Measurements from ENCODE around the gene ARID5B.

ARID5B gene

GRCh38 chr10:62058476-62058875 lies 157.0 kb downstream of the ARID5B start:
- no peak for DNase-seq

- no peak for DNase-seq
Measured at GRCh38 chr10:62058896-62059216, 157.4 kb downstream of the ARID5B start.

GRCh38 chr10:62059217-62059920 lies 157.9 kb downstream of the ARID5B start:
- no peak for DNase-seq

GRCh38 chr10:62062028-62062427 lies 160.5 kb downstream of the ARID5B start:
- no peak for DNase-seq

DNA sequence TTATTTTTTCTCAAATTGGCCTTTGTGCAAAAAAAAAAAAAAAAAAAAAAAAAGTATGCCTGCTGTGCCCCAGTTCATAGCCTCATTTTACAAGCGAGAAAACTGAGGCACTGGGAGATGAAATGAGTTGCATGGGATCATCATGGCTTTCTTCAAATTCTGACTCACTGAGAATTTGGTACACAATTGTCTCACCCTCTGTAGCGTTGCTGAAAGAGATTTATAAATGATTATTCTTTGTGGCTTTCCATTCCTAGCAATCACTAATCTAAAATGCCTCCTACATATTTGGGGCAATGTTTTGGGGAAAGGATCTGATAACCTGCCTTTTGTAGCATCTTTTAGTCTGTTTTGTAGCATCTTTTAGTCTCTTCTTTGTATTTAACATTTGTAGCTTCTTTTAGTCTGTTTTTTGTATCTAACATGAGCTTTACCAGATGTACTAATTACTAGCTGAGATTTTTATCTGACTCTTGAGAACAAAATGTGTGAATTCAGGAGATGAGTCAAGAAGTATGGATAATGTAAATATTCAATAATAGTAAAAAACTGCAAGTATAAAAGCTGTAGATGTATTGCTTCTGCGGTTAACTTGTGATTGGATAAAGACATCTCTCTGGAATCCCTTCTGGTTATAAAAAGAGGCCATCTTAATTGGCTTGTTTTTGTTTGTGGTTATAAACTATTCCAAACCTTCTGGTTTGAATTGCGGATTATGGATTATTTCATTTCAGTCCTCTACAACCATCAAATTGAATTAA lies 161.4 kb downstream of the ARID5B start:
- DNase-seq: no peak

GRCh38 chr10:62063795-62064472 lies 162.4 kb downstream of the ARID5B start:
- no peak for DNase-seq

DNA sequence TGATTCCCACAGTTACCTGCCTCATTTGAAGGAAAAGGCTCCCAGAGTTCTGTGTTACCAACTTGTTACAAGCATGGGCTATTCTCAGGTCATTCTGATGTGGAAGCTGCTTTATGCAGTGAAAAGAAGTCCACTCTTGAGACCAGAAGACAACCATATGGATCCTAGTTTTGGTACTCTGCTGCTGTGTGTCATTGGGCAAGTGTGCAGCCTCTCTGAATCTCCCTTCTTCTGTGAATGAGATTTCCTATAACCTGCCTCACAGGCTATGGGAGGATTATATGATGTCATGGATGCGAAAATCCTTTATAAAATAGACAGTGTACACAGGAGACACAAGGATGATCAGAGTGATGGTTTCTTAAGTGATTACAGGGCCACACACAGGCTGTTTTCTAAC lies 166.1 kb downstream of the ARID5B start:
- no peak for DNase-seq

DNA sequence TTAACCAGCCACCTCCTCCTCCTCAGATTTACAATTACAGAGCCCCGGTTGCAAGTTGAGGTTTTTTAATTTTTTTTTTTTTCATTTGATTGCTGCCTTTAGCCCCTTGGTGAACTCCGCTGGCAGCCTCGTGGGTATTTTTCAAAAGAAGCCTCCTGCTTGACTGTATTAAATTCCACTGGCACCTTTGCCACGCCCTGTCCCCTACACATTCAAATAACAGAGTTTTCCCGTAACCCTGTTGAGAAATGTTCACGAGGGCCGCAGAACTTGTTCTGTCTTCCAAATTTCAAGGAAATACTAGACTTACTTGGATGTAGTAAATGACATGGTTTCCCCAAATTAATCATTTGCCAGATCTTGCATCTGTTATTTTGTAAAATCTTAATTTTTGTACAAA lies 167.0 kb downstream of the ARID5B start:
- no peak for DNase-seq

- DNase-seq: no peak
Measured at GRCh38 chr10:62069452-62070178, 168.1 kb downstream of the ARID5B start.

- no peak for DNase-seq
Measured at GRCh38 chr10:62071846-62072281, 170.4 kb downstream of the ARID5B start.

DNA sequence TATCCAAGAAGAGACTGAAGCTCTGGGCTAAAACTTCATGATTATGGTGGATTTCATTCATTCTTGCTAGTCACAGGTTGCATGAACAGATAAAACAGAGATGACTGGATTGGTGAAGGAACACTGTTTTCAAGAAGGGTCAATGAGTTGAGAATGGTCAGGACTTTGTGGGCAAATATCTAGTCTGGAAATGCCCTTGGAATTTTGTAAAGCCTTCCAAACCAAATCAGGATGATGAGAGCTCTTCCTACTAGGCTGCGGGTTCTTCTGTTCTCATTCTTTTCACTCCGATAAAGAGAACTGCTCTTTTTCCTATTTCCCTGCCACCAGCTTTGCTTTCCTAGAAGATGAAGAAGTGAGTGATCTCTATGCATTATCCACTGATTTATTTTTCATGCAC lies 171.4 kb downstream of the ARID5B start:
- DNase-seq: no peak

GRCh38 chr10:62073429-62073828 lies 171.9 kb downstream of the ARID5B start:
- DNase-seq: no peak

- no peak for DNase-seq
Measured at GRCh38 chr10:62075414-62075813, 173.9 kb downstream of the ARID5B start.

- no peak for DNase-seq
Measured at GRCh38 chr10:62075912-62076311, 174.4 kb downstream of the ARID5B start.

DNA sequence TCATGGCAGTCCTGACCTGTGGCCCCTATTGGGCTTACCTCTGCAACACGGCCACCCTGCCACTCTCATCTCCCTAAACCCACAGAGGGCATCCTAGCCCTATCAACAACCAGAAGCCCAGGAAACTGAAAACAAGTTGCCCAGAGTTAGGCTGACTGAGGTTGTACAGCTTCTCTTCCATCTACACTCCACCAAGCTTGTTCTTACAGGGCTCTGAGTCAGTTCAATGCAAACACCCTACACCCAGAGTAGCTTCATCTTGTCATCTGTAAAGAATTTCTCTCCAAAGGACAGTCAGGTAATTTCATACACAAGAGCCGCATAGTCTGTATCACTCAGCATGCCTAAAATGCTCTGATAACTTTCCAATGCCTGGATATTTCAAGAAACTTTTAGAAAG lies 175.4 kb downstream of the ARID5B start:
- DNase-seq: no peak

DNA sequence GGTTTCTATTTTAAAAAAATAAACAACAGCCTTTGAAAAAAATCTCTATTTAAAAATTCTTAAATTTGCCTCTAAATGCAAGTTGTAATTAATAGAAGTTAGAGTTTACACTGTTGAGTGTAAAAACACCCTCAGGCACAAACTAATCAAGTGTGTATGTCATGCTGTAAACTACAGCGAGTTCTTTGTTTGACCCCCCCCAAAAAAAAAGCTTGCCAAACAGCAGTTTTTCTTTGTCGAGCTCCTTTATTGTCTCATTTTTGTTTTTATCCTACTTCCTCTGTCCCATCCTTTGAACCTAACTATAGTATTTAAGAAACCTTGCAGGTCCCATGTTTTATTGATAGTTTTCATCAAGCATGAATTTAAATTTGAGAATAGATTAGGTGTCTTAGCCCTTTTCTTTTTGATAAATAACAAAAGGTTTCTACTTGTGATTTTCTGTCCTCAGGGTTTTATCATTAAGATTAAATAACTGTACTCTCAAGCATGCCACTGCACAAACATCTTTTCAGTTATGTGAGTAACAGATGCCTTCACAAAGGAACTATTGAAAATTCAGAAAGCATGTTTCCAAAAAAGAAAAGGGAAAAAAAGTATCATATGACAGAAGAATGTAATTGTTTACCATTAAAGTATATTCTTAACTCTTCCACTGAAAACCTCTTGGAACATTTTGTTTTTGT lies 176.0 kb downstream of the ARID5B start:
- DNase-seq: no peak

DNA sequence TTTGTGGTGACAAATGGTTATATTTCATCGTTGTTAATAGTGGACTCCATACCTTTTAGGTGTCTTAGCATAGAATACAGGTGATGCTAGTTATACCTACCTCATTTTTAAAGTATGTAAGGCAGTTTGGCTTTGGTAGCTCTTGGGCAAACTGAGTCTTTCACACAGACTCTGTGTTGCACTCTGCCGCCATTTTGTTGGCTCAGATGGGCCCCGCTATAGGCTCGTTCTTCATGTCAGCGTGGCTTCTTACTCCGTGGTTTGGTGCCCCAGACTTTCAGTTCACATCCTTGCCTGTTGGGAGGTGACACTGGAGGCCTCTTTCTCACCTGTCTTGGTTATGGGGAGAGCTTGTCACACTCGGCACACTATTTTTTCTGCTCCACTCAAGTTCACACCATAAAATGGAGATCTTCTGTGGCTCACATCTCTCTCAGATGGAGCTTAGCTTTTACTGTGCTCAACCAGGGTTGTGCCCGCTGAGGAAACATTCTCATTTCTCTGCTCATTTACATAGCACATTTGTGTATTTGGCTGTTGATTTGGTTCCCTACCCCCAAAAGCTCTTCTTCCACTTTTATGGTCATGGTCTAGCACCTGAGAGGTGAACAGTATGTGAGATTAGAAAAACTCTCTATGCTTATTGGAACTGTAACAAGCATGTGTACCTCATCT lies 178.5 kb downstream of the ARID5B start:
- DNase-seq: no peak

DNA sequence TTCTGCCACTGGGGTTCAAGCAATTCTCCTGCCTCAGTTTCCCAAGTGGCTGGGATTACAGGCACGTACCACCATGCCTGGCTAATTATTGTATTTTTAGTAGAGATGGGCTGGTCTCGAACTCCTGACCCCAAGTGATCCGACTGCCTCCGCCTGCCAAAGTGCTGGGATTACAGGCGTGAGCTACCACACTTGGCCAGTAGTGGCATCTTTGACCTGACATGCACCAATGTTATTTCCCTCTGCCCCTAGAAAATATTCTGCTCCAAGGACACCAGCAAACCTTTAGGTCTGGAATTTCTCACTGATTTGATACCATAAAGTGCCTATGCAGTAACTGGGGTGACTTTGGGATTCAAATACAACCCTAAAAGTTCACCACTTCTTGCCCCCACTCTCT lies 179.4 kb downstream of the ARID5B start:
- DNase-seq: no peak

DNA sequence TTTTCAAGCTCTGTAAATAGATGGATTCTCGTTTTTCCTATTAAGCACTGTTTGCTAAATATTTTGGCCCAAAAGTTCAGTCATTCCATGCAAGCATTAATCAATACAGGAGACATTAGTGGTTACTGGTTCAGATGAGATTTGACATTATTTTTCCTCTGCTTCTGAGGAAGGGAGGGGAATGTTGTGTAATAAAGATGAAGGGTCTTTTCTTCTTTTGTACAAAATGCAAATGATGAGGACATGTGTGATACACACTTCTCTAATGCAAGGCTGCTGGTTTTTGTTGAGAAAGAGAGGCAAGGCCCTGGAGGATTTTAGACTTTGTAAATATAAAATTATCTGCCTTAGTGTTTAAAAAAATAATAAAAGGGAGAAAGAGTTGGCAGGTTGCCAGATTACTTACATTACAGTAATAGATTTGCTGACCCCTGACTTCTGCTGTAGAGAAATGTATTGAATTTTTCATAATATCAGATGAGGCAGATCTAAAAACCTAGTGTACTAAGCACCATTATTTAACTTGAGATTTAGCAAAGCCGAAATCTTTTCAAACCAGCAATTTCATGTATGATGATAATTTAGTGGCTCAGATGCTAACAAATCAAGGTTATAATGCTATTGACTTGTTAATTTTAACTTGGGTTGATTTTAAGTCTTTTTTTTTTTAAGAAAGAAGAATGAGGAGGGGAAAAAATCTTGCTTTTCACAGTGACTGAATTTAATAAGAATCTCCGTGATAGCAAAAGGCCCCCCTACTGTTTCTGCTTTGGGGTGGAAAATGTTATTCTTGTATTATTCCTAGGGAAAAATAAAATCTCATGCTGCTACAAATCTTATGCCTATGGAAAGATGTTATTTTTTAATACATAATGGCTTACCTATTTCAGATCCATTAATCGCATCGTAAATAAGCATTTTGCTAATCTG lies 180.1 kb downstream of the ARID5B start:
- no peak for DNase-seq

- no peak for DNase-seq
Measured at GRCh38 chr10:62082271-62082656, 180.8 kb downstream of the ARID5B start.

Measured in activated T-cell treated with anti-CD3 and anti-CD28 coated beads, Interleukin-2, amount 50 U/mL, for 1 hour (primary cell).